ENCODE data around the gene GTPBP4.

- TF ChIP-seq CTCF (conservative IDR thresholded peaks at IDR 0.05; ENCODE audit: low read depth, low read length) (no peak), EZH2 (IDR thresholded peaks at IDR 0.05; ENCODE audit: borderline replicate concordance, low read depth, low read length, poor library complexity, severe bottlenecking) (no peak)
These were observed 41.2 kb upstream of the GTPBP4 start for GRCh38 chr10:947051-947450.
